ENCODE results near the gene MET.
"Not testable (repeated sequence)": the region's sequence is repeated elsewhere in the genome, so short reads cannot be mapped to it uniquely, and the experiment has no call there.

MET gene

GRCh38 chr7:116671681-116672595, at the start of gene MET:
MET (plus strand) TSS chr7:116672196; CDS start chr7:116699085, 26,889 bp downstream.
- no peak for DNase-seq (ENCODE audit: low read depth, low spot score)

DNA sequence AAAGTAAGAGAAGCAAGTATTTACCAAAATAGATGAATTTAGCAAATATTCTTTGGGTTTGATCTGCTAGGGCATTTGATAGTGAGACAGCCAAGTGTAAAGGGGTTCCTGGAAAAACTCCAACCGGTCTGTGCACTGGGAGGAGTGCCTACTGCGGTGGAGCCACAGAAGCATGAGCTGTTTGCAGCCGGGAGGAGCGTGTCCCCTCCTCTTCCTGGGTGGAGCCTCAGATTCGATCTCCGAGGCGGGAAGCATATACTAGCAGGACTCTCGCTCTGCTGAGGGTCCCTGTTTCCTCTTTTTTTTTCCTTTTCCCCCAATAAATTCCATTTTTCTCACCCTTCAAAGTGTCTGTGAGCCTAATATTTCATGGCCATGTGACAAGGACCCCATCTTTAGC, 45.1 kb upstream of the MET start:
- no peak for DNase-seq (ENCODE audit: low read depth, low spot score)

DNA sequence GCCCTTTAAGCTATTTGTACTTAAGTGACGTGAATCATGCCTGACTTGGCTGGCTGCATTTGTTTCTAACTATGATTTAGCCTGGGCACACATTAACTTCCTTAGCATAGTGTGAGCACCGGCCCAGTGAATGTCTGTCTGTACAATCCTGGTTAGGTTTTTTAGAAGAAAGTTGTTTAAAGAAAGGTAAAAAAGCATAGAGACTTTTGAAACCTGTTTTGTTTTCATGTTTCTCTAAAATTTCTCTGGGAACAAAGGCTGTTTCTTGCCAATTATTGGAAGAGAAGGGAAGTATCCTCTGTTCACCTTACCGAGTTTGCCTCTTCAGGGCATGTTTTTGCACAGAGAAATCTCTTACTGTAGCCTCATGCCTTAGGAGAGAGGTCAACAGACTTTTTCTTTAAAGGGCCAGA, 42.9 kb upstream of the MET start:
- DNase-seq (ENCODE audit: low read depth, low spot score): no peak

DNA sequence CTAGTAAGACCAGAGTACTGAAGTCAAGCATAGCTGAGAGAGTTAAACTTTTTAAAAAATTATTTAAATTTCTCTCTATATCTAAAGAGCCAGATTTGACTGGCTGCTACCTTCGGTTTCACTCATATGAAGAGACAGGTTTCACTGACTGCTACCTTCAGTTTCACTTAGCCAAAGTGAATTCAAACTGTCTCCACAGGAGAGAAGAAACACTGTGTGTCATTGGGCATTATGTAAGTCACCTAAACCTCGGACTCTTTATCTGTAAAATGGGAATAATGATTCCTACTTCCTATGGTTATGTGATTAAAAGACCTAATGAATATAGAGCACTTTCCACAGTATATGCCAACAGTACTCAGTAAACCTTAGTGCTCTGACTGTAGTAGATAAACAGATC, 41.6 kb upstream of the MET start:
- no peak for DNase-seq (ENCODE audit: low read depth, low spot score)

- no peak for DNase-seq (ENCODE audit: low read depth, low spot score)
Observed at GRCh38 chr7:116630932-116631671, 40.9 kb upstream of the MET start.

GRCh38 chr7:116631676-116632075, 40.3 kb upstream of the MET start:
- no peak for DNase-seq (ENCODE audit: low read depth, low spot score)

- no peak for DNase-seq (ENCODE audit: low read depth, low spot score)
Observed at GRCh38 chr7:116632384-116632783, 39.6 kb upstream of the MET start.

DNA sequence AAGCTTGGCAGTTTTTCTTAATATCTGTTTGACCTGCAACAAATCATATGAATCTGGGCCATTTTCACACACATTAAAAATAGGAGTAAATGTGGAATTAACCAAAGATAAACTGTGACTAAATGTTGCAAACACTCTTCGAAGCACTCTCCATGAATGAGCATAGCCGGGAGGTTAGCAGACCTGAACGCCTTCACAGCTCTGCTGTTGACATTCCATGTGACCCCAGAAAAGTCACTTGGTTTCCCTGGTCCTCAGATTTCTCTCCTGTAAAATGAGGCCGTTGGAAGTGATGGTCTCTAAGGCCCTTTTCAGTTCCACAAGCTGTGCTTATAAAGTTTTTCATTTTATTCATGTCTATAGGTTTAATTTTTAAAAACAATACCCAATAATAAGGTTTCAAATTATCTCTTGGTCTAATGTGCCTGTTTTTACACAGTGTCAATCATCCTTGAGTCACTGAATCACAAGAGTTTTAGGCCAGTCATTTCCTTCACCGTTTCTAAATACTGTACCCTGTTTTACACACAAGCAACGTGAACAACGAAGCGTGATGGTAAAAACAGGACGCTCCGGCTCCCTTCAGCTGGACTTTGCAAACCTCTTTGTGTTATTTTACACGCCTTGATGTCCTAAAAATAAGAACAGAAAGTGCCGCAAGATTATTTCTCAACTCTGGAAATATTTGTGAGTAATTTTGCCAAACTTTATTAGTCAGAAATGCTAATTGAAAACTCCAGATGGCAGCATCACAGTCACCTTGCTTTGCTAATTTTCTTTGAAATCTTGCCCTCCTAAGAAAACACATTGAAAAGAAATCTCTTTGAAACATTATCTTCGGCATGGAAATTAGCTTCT, 38.6 kb upstream of the MET start:
- DNase-seq (ENCODE audit: low read depth, low spot score): no peak

GRCh38 chr7:116636997-116637396, 35.0 kb upstream of the MET start:
- DNase-seq (ENCODE audit: low read depth, low spot score): no peak

- DNase-seq (ENCODE audit: low read depth, low spot score): not testable (repeated sequence)
Observed at GRCh38 chr7:116638592-116638991, 33.4 kb upstream of the MET start.

GRCh38 chr7:116641551-116642153, 30.3 kb upstream of the MET start:
- DNase-seq (ENCODE audit: low read depth, low spot score): no peak

GRCh38 chr7:116643148-116643547, 28.8 kb upstream of the MET start:
- DNase-seq (ENCODE audit: low read depth, low spot score): not testable (repeated sequence)

GRCh38 chr7:116644628-116645027, 27.4 kb upstream of the MET start:
- no peak for DNase-seq (ENCODE audit: low read depth, low spot score)

GRCh38 chr7:116647290-116647689, 24.7 kb upstream of the MET start:
- DNase-seq (ENCODE audit: low read depth, low spot score): no peak

DNA sequence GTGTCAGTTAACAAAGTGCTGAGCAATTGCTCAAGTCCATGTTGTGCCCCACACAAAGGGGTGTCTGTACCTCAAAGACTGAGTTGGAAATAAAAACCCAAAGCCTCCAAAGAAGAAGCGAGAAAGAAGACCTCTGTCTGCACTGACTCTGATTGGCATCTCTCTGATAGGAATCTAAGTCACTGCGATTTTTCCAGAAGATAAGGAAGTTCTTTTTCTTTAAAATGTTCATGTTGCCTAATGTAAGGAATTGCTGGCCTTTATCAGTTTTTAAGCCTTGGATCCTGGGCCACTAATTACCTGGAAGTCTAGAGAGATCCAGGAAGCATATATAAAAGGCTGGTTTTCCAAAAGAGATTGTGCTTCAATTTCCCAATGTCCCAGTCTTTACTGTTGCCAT, 24.1 kb upstream of the MET start:
- DNase-seq (ENCODE audit: low read depth, low spot score): no peak

GRCh38 chr7:116650436-116650835, 21.6 kb upstream of the MET start:
- no peak for DNase-seq (ENCODE audit: low read depth, low spot score)

GRCh38 chr7:116652793-116653192, 19.2 kb upstream of the MET start:
- DNase-seq (ENCODE audit: low read depth, low spot score): no peak

GRCh38 chr7:116653204-116653603, 18.8 kb upstream of the MET start:
- DNase-seq (ENCODE audit: low read depth, low spot score): no peak

- no peak for DNase-seq (ENCODE audit: low read depth, low spot score)
Observed at GRCh38 chr7:116653646-116654045, 18.4 kb upstream of the MET start.

GRCh38 chr7:116659248-116659647, 12.7 kb upstream of the MET start:
- not testable (repeated sequence) for DNase-seq (ENCODE audit: low read depth, low spot score)

DNA sequence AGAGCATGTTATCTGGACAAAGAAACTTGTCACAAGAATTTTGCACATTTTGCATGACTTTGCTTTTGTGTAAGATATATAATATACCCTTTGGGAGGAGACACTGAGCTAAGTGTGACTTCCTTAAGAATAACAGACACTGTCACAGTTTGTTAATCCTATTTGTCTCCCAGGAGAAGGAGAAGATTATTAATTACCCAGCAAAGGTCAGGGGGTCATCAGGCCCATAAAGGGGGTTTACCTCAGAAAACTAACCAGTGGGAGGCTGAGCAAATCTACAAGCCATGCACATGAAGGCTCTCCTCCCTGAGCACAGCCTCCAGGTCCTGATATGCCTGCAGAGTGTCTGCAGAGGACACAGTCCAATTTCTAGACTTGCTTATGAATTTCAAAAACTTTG, 10.1 kb upstream of the MET start:
- no peak for DNase-seq (ENCODE audit: low read depth, low spot score)

Measured in smooth muscle cell of the brain vasculature (primary cell).